HT1080 (cell line): ENCODE measurements around the gene LRRC3C. TPM values are rescaled to one million over a fixed set of nuclear protein-coding genes. Genes with fewer than 3 reads are reported as not detected.
A peak's percentile ranks its signal among the peaks of the same experiment; 100 is the strongest.

Experiments used
- DNase-seq: peaks from one replicate; pipeline ENCODE4 v3.0.0-alpha.2; 2015; ENCODE audit warnings: low read depth
- total RNA-seq: library from RNA; depleted of rRNA; stranded (reverse); fragments of >200 nt; shearing (Covaris generic); gene quantifications from 2 replicates; pipeline ENCODE4 v1.2.3, GENCODE V29; 2014

The LRRC3C gene
- total RNA-seq, 1 experiment from 2014 or later, result not detected

- DNase-seq, result peak; percentile 38
Measured at GRCh38 chr17:39923836-39924690, 3.5 kb upstream of the LRRC3C start.

GRCh38 chr17:39924691-39925055 is 2.9 kb upstream of the LRRC3C start:
- DNase-seq, result no peak

GRCh38 chr17:39925282-39926134 is 2.0 kb upstream of the LRRC3C start:
- DNase-seq, result no peak

GRCh38 chr17:39926135-39926587 is 1.4 kb upstream of the LRRC3C start:
- DNase-seq, result no peak

- DNase-seq, result no peak
Measured at GRCh38 chr17:39926588-39927100, 888 bp upstream of the LRRC3C start.

GRCh38 chr17:39927929-39928857 is 661 bp downstream of the LRRC3C start:
- DNase-seq, result no peak

- peak; percentile 92 for DNase-seq
Measured at GRCh38 chr17:39928858-39929645, 1.5 kb downstream of the LRRC3C start.

GRCh38 chr17:39929646-39930407 is 2.3 kb downstream of the LRRC3C start:
- peak; percentile 60 for DNase-seq

- no peak for DNase-seq
Measured at GRCh38 chr17:39933912-39934311, 6.4 kb downstream of the LRRC3C start.

- DNase-seq, result no peak
Measured at GRCh38 chr17:39934324-39934723, 6.8 kb downstream of the LRRC3C start.

- DNase-seq, result no peak
Measured at GRCh38 chr17:39935909-39936308, 8.4 kb downstream of the LRRC3C start.

GRCh38 chr17:39937447-39937846 is 9.9 kb downstream of the LRRC3C start:
- no peak for DNase-seq

GRCh38 chr17:39938140-39938869 is 10.8 kb downstream of the LRRC3C start:
- no peak for DNase-seq

- DNase-seq, result no peak
Measured at GRCh38 chr17:39939106-39939505, 11.6 kb downstream of the LRRC3C start.

- DNase-seq, result peak; percentile 28
Measured at GRCh38 chr17:39939588-39940419, 12.3 kb downstream of the LRRC3C start.

GRCh38 chr17:39943702-39944392 is 16.3 kb downstream of the LRRC3C start:
- no peak for DNase-seq

- DNase-seq, result no peak
Measured at GRCh38 chr17:39944393-39944711, 16.8 kb downstream of the LRRC3C start.
